GM21723 (cell line): Measurements from ENCODE around the gene KMT2E.

ENCODE experiments used
- ATAC-seq: cut with Tn5 transposase; IDR thresholded peaks from one replicate; pipeline ENCODE4 v1.9.1; 2021; ENCODE audit warnings: mild to moderate bottlenecking, moderate library complexity; ENCODE audit not compliant: unreplicated experiment

Gene KMT2E

GRCh38 chr7:105126436-105126975, 112.5 kb downstream of the KMT2E start:
- ATAC-seq = no peak

DNA sequence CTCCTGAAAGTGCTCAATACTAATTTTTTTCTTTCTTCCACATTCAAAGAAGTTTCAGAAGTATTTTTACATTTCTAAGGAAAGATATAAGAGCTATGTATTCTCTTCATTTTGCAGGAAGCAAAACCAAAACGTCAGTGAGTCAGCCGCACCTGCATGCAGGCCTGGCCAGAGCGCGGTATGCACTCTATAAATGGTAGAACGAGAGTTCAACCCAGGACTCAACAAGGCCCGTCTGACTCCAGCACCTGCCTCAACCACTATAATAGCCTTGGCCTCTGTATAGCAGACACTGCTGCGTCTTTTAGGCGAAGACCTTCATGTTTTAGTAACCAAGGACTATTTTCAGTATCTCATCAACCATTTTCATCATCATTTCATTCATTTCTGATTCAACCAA, 113.2 kb downstream of the KMT2E start:
- no peak for ATAC-seq

DNA sequence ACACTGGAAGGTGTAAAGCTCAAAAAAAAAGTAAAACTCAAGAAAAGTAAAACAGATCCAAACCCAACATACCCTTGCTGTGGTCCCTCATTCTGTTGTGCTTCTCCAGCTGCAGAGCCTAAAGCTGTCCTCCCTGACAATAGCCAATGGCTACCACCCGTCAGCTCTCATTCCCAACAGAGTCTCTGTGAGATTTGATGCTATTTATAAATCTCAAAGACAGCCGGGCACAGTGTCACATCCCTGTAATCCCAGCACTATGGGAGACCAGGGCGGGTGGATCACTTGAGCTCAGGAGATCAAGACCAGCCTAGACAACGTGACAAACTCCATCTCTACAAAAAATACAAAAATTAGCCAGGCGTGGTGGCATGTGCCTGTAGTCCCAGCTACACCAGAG, 116.0 kb downstream of the KMT2E start:
- no peak for ATAC-seq

DNA sequence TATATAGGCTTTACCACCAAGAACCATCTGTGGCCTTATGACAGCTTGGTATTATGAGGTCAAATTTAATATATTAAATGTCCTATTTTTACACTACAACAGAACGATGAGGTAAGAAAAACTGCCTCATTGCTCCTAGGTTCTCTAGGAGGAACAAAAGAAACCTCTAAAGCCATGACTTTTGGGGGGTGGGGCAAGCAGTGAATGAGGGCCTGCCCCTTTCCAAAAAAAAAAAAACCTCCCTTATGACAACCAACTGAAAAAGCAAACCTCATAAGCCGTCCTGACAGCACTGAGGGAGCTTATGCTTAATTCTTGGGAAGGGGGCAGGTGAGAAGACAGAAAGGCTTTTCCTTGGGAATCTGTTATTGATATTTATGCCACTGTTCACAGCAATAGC, 116.6 kb downstream of the KMT2E start:
- ATAC-seq = no peak

DNA sequence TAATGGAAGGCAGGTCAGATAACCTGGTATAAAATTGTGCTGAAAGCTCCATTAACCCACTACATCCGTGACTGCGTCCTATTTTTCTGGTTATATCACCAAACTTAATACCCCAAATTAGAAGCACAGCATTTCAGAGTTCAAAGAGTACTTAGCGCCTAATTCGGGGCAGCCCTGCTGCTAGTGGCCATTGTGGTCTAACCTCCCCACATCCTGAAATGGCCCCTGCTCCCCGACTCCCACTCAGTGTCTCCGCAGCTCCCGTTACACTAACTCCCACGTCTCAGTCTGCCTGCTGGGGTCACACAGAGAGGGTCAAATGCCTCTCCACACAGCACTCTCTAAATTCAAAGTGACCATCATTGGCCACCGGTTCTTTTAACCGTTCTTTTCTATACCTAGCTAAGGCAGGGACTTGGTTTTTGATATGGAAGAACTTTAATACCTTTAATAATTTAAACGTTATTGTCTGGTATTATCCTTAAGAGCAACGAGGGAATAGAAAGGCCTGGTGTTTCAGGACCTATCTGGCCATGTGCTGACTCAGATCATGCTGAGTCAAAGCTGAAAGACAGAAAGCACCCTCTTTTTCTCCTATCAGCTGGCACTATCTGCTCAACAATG, 117.1 kb downstream of the KMT2E start:
- no peak for ATAC-seq

- no peak for ATAC-seq
Measured at GRCh38 chr7:105131890-105132289, 117.9 kb downstream of the KMT2E start.

- ATAC-seq = no peak
Measured at GRCh38 chr7:105132335-105132734, 118.3 kb downstream of the KMT2E start.

DNA sequence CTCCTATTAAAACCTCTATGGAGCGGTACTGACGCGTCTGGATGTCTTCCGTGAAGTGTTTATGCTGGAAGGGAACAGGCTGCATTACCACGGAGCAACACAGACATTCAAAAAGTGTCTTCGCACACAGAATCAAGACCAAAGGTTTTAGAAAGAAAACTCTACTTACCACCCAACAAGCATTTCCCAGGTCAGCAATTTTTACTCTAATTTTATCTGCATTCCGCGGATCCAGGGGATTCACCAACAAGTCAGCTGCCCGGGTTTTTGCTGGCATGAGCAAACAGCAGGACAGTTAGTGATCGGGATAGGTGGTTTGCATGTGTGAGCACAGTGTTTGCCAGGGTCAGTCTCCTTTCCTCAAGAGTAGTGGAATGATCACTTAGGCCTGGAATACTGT, 118.8 kb downstream of the KMT2E start:
- ATAC-seq = no peak

DNA sequence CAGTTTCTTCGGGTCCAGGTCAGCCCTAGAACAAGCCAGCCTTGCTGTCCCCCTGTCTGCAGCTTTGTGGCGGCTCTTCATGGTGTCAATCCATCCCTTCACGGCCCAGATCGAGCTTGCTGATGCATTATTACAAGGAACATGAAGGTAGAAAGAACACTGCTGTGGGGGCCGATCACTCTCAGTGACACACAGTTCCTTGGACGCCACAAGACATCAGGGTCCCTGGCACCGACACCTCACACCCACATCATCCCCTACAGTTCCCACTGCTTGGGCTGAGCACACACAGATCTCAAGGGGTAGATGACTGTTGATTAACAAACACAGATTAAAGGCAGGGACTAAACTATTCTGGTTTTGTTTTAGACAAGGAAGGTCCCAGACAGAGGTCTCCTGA, 119.4 kb downstream of the KMT2E start:
- ATAC-seq = no peak

DNA sequence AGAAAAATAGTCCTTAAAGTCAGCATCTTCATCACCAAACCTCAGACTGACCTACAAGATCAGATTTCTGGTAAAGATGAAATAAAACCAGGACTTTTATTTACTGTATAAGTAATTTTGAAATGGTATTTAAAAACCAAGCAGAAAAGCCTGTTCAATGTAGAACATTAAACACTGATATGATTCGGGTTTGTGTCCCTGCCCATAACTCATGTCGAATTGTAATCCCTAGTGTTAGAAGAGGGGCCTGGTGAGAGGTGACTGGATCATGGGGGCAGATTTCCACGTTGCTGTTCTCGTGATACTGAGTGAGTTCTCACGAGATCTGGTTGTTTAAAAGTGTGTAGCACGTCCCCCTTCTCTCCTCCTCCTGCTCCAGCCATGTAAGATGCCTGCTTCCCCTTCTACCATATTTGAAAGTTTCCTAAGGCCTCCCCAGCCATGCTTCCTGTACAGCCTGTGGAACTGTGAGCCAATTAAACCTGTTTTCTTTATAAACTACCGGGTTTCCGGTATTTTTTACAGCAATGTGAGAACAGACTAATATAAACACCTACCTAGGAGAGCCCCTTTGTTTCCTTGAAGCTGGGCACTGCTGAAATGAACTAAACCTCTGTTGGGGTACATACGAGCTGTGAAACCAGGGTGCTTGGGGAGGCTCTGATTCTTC, 120.1 kb downstream of the KMT2E start:
- no peak for ATAC-seq

GRCh38 chr7:105136221-105136620, 122.2 kb downstream of the KMT2E start:
- no peak for ATAC-seq

DNA sequence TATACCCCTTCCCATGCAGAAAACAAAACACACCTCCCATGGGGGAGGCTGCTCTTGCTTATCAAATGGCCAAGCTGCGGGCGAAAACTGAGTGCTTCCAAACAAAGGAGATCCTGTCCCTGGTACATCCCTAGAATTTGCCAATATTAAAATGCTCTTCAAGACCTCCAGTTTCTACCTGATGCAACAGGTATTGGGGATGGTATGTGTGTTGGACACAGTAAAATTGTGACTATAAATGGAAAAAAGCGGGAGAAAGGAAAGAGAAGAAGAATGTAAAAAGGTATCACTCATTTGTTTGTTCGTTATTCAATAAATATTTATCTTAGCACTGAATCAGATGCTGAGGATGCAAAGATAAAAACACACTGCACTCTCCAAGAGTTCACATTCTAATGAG, 123.9 kb downstream of the KMT2E start:
- no peak for ATAC-seq

DNA sequence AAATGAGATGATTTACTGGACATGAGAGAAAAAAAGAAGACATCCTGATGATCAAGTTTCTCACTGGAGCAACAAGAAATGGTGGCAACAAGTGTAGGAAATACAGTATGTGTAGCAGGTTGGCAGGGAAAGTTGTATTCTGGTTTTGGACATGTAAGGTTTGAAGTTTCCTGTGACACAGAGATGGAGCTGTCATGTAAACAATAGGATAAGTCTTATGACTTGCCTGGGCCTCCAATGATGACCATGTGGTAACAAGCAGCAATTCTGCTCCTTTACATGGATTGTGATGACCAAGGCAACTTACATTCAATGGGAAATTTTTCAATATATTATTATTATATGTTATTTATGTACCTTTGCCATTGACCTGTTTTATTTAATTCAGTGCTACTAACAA, 125.4 kb downstream of the KMT2E start:
- no peak for ATAC-seq

- ATAC-seq = no peak
Measured at GRCh38 chr7:105141068-105141467, 127.1 kb downstream of the KMT2E start.

- no peak for ATAC-seq
Measured at GRCh38 chr7:105149827-105150226, 135.8 kb downstream of the KMT2E start.

GRCh38 chr7:105151152-105151551, 137.1 kb downstream of the KMT2E start:
- ATAC-seq = no peak

- no peak for ATAC-seq
Measured at GRCh38 chr7:105153531-105153930, 139.5 kb downstream of the KMT2E start.

GRCh38 chr7:105154084-105154483, 140.1 kb downstream of the KMT2E start:
- no peak for ATAC-seq

- no peak for ATAC-seq
Measured at GRCh38 chr7:105156731-105157130, 142.7 kb downstream of the KMT2E start.

- no peak for ATAC-seq
Measured at GRCh38 chr7:105157278-105157677, 143.3 kb downstream of the KMT2E start.

- no peak for ATAC-seq
Measured at GRCh38 chr7:105161366-105161765, 147.4 kb downstream of the KMT2E start.
